Endothelial cell of hepatic sinusoid (primary cell): Measurements from ENCODE around the gene HBM.
"Not testable (repeated sequence)": the region's sequence is repeated elsewhere in the genome, so short reads cannot be mapped to it uniquely, and the experiment has no call there.

ENCODE experiments used
- in situ Hi-C: cut with HindIII; loops from 2 replicates; pipeline ENCODE4 v1.10.0; 2017; ENCODE audit warnings: low sequenced_read_pairs

HBM gene

DNA sequence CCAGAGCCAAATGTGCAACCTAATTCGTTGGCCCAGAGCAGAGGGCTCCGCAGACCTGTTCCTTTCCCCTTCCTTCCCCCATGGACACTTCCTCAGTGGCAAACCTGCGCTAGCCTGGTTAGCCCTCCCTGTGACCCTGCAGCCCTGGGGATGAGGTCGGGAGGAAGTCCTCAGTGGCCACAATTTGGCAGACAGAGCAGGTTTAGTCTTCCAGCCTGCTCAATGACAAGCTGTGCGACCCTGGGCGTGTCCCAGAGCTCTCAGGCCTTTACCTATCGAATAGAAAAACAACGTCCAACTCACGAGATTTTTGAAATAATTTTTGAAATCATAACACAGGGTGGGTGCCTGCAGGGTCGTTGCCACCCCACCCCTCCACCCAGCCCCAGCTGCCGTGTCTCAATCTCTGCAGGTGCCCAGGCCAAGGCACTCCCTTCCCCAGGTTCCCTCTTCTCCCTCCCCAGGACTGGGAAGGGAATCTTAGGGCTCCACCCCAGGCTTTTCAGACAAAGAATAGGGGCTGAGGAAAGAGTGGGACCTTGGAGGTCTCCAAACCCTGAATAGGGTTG, 1.4 kb downstream of the HBM start:
- in situ Hi-C loops = no loop called here

DNA sequence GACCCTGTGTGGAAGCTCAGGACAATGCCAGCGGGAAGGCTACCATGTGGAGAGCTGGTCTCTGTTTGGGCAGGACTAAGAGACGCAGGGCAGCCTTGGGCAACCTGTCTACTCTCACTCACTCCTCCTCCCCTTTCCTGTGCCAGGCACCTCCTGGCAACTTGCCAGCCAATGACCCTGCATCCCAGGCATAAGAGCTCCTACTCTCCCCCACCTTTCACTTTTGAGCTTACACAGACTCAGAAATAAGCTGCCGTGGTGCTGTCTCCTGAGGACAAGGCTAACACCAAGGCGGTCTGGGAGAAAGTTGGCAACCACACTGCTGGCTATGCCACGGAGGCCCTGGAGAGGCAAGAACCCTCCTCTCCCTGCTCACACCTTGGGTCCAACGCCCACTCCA, 2.6 kb downstream of the HBM start:
- in situ Hi-C loops = no loop called here

DNA sequence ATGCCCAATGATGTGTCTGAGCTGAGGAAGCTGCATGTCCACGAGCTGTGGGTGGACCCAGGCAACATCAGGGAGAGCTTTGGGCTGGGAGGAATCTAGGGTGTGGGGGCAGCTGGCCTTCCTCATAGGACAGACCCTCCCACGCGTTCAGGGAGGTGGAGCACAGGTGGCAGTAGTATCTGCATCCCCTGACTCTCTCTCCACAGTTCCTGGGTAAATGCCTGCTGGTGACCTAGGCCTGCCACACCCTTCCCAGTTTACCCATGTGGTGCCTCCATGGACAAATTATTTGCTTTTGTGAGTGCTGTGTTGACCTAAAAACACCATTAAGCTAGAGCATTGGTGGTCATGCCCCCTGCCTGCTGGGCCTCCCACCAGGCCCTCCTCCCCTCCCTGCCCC, 3.2 kb downstream of the HBM start:
- in situ Hi-C loops = no loop called here

DNA sequence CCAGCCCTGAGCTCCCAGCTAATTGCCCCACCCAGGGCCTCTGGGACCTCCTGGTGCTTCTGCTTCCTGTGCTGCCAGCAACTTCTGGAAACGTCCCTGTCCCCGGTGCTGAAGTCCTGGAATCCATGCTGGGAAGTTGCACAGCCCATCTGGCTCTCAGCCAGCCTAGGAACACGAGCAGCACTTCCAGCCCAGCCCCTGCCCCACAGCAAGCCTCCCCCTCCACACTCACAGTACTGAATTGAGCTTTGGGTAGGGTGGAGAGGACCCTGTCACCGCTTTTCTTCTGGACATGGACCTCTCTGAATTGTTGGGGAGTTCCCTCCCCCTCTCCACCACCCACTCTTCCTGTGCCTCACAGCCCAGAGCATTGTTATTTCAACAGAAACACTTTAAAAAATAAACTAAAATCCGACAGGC, 4.3 kb downstream of the HBM start:
- in situ Hi-C loops = not testable (repeated sequence)

DNA sequence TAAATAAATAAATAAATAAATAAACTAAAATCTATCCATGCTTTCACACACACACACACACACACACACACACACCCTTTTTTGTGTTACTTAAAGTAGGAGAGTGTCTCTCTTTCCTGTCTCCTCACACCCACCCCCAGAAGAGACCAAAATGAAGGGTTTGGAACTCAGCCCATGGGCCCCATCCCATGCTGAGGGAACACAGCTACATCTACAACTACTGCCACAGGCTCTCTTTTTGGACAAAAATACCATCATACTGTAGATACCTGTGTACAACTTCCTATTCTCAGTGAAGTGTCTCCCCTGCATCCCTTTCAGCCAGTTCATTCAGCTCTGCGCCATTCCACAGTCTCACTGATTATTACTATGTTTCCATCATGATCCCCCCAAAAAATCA, 5.0 kb downstream of the HBM start:
- in situ Hi-C loops = no loop called here

DNA sequence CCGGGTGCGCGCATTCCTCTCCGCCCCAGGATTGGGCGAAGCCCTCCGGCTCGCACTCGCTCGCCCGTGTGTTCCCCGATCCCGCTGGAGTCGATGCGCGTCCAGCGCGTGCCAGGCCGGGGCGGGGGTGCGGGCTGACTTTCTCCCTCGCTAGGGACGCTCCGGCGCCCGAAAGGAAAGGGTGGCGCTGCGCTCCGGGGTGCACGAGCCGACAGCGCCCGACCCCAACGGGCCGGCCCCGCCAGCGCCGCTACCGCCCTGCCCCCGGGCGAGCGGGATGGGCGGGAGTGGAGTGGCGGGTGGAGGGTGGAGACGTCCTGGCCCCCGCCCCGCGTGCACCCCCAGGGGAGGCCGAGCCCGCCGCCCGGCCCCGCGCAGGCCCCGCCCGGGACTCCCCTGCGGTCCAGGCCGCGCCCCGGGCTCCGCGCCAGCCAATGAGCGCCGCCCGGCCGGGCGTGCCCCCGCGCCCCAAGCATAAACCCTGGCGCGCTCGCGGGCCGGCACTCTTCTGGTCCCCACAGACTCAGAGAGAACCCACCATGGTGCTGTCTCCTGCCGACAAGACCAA, 6.7 kb downstream of the HBM start, which contains the start of gene HBA2:
Gene HBA2 (plus strand): TSS at position 503 of the 568 bp plus-strand sequence. CDS start 37 bp downstream, at position 540.
- in situ Hi-C loops = not testable (repeated sequence)

DNA sequence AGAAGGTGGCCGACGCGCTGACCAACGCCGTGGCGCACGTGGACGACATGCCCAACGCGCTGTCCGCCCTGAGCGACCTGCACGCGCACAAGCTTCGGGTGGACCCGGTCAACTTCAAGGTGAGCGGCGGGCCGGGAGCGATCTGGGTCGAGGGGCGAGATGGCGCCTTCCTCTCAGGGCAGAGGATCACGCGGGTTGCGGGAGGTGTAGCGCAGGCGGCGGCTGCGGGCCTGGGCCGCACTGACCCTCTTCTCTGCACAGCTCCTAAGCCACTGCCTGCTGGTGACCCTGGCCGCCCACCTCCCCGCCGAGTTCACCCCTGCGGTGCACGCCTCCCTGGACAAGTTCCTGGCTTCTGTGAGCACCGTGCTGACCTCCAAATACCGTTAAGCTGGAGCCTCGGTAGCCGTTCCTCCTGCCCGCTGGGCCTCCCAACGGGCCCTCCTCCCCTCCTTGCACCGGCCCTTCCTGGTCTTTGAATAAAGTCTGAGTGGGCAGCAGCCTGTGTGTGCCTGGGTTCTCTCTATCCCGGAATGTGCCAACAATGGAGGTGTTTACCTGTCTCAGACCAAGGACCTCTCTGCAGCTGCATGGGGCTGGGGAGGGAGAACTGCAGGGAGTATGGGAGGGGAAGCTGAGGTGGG, 7.6 kb downstream of the HBM start:
- in situ Hi-C loops = not testable (repeated sequence)

DNA sequence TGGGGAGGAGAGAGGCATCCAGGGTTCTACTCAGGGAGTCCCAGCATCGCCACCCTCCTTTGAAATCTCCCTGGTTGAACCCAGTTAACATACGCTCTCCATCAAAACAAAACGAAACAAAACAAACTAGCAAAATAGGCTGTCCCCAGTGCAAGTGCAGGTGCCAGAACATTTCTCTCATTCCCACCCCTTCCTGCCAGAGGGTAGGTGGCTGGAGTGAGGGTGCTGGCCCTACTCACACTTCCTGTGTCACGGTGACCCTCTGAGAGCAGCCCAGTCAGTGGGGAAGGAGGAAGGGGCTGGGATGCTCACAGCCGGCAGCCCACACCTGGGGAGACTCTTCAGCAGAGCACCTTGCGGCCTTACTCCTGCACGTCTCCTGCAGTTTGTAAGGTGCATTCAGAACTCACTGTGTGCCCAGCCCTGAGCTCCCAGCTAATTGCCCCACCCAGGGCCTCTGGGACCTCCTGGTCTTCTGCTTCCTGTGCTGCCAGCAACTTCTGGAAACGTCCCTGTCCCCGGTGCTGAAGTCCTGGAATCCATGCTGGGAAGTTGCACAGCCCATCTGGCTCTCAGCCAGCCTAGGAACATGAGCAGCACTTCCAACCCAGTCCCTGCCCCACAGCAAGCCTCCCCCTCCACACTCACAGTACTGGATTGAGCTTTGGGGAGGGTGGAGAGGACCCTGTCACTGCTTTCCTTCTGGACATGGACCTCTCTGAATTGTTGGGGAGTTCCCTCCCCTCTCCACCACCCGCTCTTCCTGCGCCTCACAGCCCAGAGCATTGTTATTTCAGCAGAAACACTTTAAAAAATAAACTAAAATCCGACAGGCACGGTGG, 8.4 kb downstream of the HBM start:
- in situ Hi-C loops = not testable (repeated sequence)

DNA sequence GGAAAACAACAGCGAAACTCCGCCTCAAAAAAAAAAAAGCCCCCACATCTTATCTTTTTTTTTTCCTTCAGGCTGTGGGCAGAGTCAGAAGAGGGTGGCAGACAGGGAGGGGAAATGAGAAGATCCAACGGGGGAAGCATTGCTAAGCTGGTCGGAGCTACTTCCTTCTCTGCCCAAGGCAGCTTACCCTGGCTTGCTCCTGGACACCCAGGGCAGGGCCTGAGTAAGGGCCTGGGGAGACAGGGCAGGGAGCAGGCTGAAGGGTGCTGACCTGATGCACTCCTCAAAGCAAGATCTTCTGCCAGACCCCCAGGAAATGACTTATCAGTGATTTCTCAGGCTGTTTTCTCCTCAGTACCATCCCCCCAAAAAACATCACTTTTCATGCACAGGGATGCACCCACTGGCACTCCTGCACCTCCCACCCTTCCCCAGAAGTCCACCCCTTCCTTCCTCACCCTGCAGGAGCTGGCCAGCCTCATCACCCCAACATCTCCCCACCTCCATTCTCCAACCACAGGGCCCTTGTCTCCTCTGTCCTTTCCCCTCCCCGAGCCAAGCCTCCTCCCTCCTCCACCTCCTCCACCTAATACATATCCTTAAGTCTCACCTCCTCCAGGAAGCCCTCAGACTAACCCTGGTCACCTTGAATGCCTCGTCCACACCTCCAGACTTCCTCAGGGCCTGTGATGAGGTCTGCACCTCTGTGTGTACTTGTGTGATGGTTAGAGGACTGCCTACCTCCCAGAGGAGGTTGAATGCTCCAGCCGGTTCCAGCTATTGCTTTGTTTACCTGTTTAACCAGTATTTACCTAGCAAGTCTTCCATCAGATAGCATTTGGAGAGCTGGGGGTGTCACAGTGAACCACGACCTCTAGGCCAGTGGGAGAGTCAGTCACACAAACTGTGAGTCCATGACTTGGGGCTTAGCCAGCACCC, 9.5 kb downstream of the HBM start:
- in situ Hi-C loops = no loop called here

DNA sequence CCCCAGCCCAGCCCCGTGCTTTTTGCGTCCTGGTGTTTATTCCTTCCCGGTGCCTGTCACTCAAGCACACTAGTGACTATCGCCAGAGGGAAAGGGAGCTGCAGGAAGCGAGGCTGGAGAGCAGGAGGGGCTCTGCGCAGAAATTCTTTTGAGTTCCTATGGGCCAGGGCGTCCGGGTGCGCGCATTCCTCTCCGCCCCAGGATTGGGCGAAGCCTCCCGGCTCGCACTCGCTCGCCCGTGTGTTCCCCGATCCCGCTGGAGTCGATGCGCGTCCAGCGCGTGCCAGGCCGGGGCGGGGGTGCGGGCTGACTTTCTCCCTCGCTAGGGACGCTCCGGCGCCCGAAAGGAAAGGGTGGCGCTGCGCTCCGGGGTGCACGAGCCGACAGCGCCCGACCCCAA, 10.2 kb downstream of the HBM start:
- in situ Hi-C loops = not testable (repeated sequence)

DNA sequence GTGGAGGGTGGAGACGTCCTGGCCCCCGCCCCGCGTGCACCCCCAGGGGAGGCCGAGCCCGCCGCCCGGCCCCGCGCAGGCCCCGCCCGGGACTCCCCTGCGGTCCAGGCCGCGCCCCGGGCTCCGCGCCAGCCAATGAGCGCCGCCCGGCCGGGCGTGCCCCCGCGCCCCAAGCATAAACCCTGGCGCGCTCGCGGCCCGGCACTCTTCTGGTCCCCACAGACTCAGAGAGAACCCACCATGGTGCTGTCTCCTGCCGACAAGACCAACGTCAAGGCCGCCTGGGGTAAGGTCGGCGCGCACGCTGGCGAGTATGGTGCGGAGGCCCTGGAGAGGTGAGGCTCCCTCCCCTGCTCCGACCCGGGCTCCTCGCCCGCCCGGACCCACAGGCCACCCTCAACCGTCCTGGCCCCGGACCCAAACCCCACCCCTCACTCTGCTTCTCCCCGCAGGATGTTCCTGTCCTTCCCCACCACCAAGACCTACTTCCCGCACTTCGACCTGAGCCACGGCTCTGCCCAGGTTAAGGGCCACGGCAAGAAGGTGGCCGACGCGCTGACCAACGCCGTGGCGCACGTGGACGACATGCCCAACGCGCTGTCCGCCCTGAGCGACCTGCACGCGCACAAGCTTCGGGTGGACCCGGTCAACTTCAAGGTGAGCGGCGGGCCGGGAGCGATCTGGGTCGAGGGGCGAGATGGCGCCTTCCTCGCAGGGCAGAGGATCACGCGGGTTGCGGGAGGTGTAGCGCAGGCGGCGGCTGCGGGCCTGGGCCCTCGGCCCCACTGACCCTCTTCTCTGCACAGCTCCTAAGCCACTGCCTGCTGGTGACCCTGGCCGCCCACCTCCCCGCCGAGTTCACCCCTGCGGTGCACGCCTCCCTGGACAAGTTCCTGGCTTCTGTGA, 11.0 kb downstream of the HBM start, which contains the start of gene HBA1:
Gene HBA1 (plus strand): TSS at position 204 of the 906 bp plus-strand sequence. CDS start 37 bp downstream, at position 241.
- in situ Hi-C loops = not testable (repeated sequence)

DNA sequence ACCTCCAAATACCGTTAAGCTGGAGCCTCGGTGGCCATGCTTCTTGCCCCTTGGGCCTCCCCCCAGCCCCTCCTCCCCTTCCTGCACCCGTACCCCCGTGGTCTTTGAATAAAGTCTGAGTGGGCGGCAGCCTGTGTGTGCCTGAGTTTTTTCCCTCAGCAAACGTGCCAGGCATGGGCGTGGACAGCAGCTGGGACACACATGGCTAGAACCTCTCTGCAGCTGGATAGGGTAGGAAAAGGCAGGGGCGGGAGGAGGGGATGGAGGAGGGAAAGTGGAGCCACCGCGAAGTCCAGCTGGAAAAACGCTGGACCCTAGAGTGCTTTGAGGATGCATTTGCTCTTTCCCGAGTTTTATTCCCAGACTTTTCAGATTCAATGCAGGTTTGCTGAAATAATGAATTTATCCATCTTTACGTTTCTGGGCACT, 11.6 kb downstream of the HBM start:
- in situ Hi-C loops = no loop called here

DNA sequence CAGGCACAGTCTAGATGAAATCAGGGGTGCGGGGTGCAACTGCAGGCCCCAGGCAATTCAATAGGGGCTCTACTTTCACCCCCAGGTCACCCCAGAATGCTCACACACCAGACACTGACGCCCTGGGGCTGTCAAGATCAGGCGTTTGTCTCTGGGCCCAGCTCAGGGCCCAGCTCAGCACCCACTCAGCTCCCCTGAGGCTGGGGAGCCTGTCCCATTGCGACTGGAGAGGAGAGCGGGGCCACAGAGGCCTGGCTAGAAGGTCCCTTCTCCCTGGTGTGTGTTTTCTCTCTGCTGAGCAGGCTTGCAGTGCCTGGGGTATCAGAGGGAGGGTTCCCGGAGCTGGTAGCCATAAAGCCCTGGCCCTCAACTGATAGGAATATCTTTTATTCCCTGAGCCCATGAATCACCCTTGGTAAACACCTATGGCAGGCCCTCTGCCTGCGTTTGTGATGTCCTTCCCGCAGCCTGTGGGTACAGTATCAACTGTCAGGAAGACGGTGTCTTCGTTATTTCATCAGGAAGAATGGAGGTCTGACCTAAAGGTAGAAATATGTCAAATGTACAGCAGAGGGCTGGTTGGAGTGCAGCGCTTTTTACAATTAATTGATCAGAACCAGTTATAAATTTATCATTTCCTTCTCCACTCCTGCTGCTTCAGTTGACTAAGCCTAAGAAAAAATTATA, 12.3 kb downstream of the HBM start:
- in situ Hi-C loops = no loop called here

DNA sequence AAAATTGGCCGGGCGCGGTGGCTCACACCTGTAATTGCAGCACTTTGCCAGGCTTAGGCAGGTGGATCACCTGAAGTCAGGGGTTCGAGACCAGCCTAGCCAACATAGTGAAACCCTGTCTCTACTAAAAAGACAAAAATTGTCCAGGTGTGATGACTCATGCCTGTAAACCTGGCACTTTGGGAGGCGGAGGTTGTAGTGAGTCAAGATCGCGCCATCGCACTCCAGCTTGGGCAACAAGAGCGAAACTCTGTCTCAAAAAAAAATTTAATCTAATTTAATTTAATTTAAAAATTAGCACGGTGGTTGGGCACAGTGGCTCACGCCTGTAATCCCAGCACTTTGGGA, 12.9 kb downstream of the HBM start:
- in situ Hi-C loops = no loop called here

DNA sequence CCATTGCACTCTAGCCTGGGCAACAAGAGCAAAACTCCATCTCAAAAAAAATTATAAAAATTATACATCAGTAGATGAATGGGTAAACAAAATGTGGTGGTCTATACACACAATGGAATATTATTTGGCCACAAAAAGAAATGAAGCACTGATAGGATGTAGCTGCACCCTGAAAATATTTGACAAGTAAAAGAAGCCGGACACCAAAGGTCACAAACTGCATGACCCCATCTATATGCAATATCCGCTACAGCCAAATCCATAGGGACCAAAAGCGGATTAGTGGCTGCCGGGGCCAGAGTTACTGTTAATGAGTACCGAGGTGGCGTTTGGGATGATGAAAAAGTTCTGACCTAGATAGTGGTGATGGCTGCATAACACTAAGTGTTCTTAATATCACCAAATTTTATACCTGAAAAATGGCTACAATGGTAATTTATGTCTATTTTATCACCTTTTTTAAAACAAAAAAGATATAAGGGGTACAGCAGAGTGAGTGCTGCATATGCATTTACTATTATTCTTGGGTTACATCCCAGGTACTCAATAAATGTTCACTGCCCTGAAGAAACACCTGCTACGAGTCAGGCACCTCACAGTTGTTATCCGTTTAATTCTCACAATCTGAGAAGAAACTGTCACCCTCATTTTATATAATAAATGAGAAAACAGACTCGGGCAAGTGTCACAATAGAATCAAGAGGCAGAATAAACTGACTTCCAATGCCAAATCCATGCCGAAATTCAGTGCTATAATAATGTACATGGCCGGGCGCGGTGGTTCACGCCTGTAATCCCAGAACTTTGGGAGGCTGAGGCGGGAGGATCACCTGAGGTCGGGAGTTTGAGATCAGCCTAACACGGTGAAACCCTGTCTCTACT, 13.7 kb downstream of the HBM start:
- in situ Hi-C loops = no loop called here

DNA sequence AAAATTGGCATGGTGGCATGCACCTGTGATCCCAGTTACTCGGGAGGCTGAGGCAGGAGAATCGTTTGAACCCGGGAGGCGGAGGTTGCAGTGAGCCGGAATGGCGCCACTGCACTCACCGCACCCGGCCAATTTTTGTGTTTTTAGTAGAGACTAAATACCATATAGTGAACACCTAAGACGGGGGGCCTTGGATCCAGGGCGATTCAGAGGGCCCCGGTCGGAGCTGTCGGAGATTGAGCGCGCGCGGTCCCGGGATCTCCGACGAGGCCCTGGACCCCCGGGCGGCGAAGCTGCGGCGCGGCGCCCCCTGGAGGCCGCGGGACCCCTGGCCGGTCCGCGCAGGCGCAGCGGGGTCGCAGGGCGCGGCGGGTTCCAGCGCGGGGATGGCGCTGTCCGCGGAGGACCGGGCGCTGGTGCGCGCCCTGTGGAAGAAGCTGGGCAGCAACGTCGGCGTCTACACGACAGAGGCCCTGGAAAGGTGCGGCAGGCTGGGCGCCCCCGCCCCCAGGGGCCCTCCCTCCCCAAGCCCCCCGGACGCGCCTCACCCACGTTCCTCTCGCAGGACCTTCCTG, 14.4 kb downstream of the HBM start, which contains the start of gene HBQ1:
Gene HBQ1 (plus strand): TSS at position 359 of the 575 bp plus-strand sequence. CDS start 28 bp downstream, at position 387.
- in situ Hi-C loops = no loop called here
